Ishikawa (cell line): ENCODE results near the gene FBXO48.

Source experiments
- CEBPB ChIP-seq: IDR thresholded peaks from 2 replicates; pipeline ENCODE4 v1.6.1; 2012
- CREB1 ChIP-seq: IDR thresholded peaks from 2 replicates; pipeline ENCODE4 v1.6.1; 2012; ENCODE audit warnings: low read depth
- EGR1 ChIP-seq: IDR thresholded peaks from 2 replicates; pipeline ENCODE4 v1.6.1; 2012
- EP300 ChIP-seq: IDR thresholded peaks from 2 replicates; pipeline ENCODE4 v1.6.1; 2012; ENCODE audit warnings: borderline replicate concordance
- FOXM1 ChIP-seq: IDR thresholded peaks from 2 replicates; pipeline ENCODE4 v1.6.1; 2012; ENCODE audit warnings: low read depth, borderline replicate concordance
- MAX ChIP-seq: IDR thresholded peaks from 2 replicates; pipeline ENCODE4 v1.6.1; 2012
- NFIC ChIP-seq: IDR thresholded peaks from 2 replicates; pipeline ENCODE4 v1.6.1; 2012
- RAD21 ChIP-seq: IDR thresholded peaks from 2 replicates; pipeline ENCODE4 v1.6.1; 2012; ENCODE audit warnings: low read depth
- REST ChIP-seq: IDR thresholded peaks from 2 replicates; pipeline ENCODE4 v1.6.1; 2012; ENCODE audit warnings: low read depth, mild to moderate bottlenecking
- TAF1 ChIP-seq: IDR thresholded peaks from 2 replicates; pipeline ENCODE4 v1.6.1; 2012; ENCODE audit warnings: low read depth, mild to moderate bottlenecking
- TCF12 ChIP-seq: IDR thresholded peaks from 2 replicates; pipeline ENCODE4 v1.6.1; 2012; ENCODE audit warnings: low read depth
- TEAD4 ChIP-seq: IDR thresholded peaks from 2 replicates; pipeline ENCODE4 v1.6.1; 2012
- USF1 ChIP-seq: IDR thresholded peaks from 2 replicates; pipeline ENCODE4 v1.6.1; 2012
- YY1 ChIP-seq: IDR thresholded peaks from 2 replicates; pipeline ENCODE4 v1.6.1; 2012; ENCODE audit warnings: low read depth
- ZBTB7A ChIP-seq: IDR thresholded peaks from 2 replicates; pipeline ENCODE4 v1.6.1; 2012; ENCODE audit warnings: low read depth

The FBXO48 gene

GRCh38 chr2:68512326-68512725 lies 45.2 kb upstream of the FBXO48 start:
- no peak for TF ChIP-seq CREB1
- TF ChIP-seq REST = no peak
- TF ChIP-seq TAF1 = no peak
- TF ChIP-seq USF1 = no peak
- no peak for TF ChIP-seq ZBTB7A
- no peak for TF ChIP-seq YY1
- TF ChIP-seq CEBPB = no peak
- TF ChIP-seq TEAD4 = no peak

GRCh38 chr2:68506170-68506569 lies 39.1 kb upstream of the FBXO48 start:
- TF ChIP-seq USF1 (no peak), TCF12 (no peak), REST (no peak), EGR1 (no peak), ZBTB7A (no peak)

- TF ChIP-seq CREB1 (no peak), MAX (no peak)
These were observed 38.6 kb upstream of the FBXO48 start for GRCh38 chr2:68505603-68506159.

GRCh38 chr2:68501768-68502167 lies 34.7 kb upstream of the FBXO48 start:
- no peak for TF ChIP-seq YY1
- no peak for TF ChIP-seq MAX
- no peak for TF ChIP-seq RAD21
- TF ChIP-seq TEAD4 = no peak
- no peak for TF ChIP-seq ZBTB7A
- no peak for TF ChIP-seq TAF1
- TF ChIP-seq CEBPB = no peak
- TF ChIP-seq CREB1 = no peak
- TF ChIP-seq USF1 = no peak
- no peak for TF ChIP-seq NFIC
- TF ChIP-seq FOXM1 = no peak
- no peak for TF ChIP-seq EGR1
- TF ChIP-seq EP300 = no peak
- no peak for TF ChIP-seq REST

- no peak for TF ChIP-seq RAD21
- TF ChIP-seq NFIC = no peak
- no peak for TF ChIP-seq TAF1
- TF ChIP-seq CREB1 = no peak
- TF ChIP-seq ZBTB7A = no peak
- no peak for TF ChIP-seq FOXM1
- no peak for TF ChIP-seq EP300
- no peak for TF ChIP-seq EGR1
- TF ChIP-seq TEAD4 = no peak
- TF ChIP-seq CEBPB = no peak
- TF ChIP-seq USF1 = no peak
- no peak for TF ChIP-seq REST
- no peak for TF ChIP-seq YY1
- TF ChIP-seq TCF12 = no peak
- TF ChIP-seq MAX = no peak
These were observed 33.6 kb upstream of the FBXO48 start for GRCh38 chr2:68500649-68501048.
